MM.1S (cell line): ENCODE measurements around the gene ARHGAP4.

Experiments
- DNase-seq: peaks from one replicate; pipeline ENCODE4 v3.0.0-alpha.2; 2015
- H2AFZ ChIP-seq: fragments of 300-600 bp; sonication (generic); 2 replicates; pipeline ENCODE4 v1.6.0; 2016; ENCODE audit warnings: antibody characterized with exemption, low read length
- H3F3A ChIP-seq: fragments of 300-600 bp; sonication (generic); 2 replicates; pipeline ENCODE4 v1.6.1; 2016; ENCODE audit warnings: mild to moderate bottlenecking, antibody characterized with exemption, low read length, moderate library complexity, mixed read lengths; ENCODE audit not compliant: insufficient read depth
- H3K27ac ChIP-seq: fragments of 300-600 bp; sonication (generic); 2 replicates; pipeline ENCODE4 v1.5.1; 2016; ENCODE audit warnings: mild to moderate bottlenecking, low read length
- H3K27me3 ChIP-seq: fragments of 300-600 bp; sonication (generic); replicated peaks from 2 replicates; pipeline ENCODE4 v1.6.0; 2016; ENCODE audit warnings: low read length; ENCODE audit not compliant: insufficient read depth
- H3K36me3 ChIP-seq: fragments of 300-600 bp; sonication (generic); replicated peaks from 2 replicates; pipeline ENCODE4 v1.6.1; 2016; ENCODE audit warnings: mild to moderate bottlenecking, low read length, mixed read lengths; ENCODE audit not compliant: insufficient read depth
- H3K4me1 ChIP-seq: fragments of 300-600 bp; sonication (generic); 2 replicates; pipeline ENCODE4 v1.6.1; 2016; ENCODE audit warnings: low read length, mixed read lengths
- H3K4me2 ChIP-seq: fragments of 300-600 bp; sonication (generic); 2 replicates; pipeline ENCODE4 v1.6.0; 2016; ENCODE audit warnings: low read depth, low read length
- H3K4me3 ChIP-seq: fragments of 300-600 bp; sonication (generic); 2 replicates; pipeline ENCODE4 v1.5.1; 2016; ENCODE audit warnings: low read length, mixed read lengths
- H3K79me2 ChIP-seq: fragments of 300-600 bp; sonication (generic); 2 replicates; pipeline ENCODE4 v1.6.1; 2016; ENCODE audit warnings: mixed run types, low read length, mixed read lengths
- H3K9ac ChIP-seq: fragments of 300-600 bp; sonication (generic); 2 replicates; pipeline ENCODE4 v1.6.1; 2016; ENCODE audit warnings: low read length, mixed read lengths
- H3K9me2 ChIP-seq: fragments of 300-600 bp; sonication (generic); replicated peaks from 2 replicates; pipeline ENCODE4 v1.6.1; 2016; ENCODE audit warnings: mild to moderate bottlenecking, low read length, mixed read lengths; ENCODE audit not compliant: insufficient read depth
- H3K9me3 ChIP-seq: fragments of 300-600 bp; sonication (generic); replicated peaks from 2 replicates; pipeline ENCODE4 v1.6.1; 2016; ENCODE audit warnings: mild to moderate bottlenecking, low read length, mixed read lengths; ENCODE audit not compliant: insufficient read depth
- H4K20me1 ChIP-seq: fragments of 300-600 bp; sonication (generic); 2 replicates; pipeline ENCODE4 v1.6.1; 2016; ENCODE audit warnings: mild to moderate bottlenecking, low read length, moderate library complexity, mixed read lengths; ENCODE audit not compliant: insufficient read depth
- CTCF ChIP-seq: fragments of 300-600 bp; sonication (generic); IDR thresholded peaks from 2 replicates; pipeline ENCODE4 v1.5.1; 2016; ENCODE audit warnings: antibody characterized with exemption, low read length, mixed read lengths
- EZH2 ChIP-seq: fragments of 300-600 bp; sonication (generic); optimal IDR thresholded peaks from 2 replicates; pipeline ENCODE3; 2017; ENCODE audit warnings: low read depth, mild to moderate bottlenecking, antibody characterized with exemption, low read length, mixed read lengths
- EZH2phosphoT487 ChIP-seq: fragments of 300-600 bp; sonication (generic); IDR thresholded peaks from 2 replicates; pipeline ENCODE4 v1.6.1; 2018; ENCODE audit warnings: antibody characterized with exemption, low read length

ARHGAP4 gene

DNA sequence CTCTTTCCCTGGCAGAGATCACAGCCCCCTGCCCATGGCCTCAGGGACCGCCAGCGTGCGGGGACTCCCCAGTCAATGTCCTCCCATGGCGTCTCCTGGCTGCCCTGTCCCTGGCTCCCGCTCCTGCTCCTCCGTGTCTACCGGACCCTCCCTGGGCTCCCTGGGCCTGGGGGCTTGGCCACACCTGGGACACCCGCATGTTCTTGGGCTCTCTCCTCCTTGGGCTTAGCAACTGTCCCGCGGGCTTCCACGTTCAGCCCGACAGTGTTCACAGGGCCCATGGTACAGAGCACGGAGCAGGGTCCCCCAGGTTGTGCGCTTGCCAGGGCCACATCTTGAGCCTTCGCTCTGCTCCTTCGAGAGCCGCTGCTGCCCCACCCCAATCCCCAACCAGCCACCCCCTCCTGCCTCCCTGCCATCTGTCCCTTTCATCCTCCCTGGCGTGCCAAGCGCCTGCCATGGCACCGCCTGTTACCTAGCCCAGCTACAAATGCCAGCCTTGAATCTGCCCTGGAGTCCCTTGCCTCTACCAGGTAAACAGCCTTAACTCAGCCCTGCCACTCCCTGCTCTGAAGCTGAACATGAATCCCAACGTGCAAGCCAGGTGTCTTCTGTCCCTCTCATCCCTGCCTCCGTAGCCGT is 17.7 kb downstream of the ARHGAP4 start:
- Histone ChIP-seq H4K20me1 (no peaks in the 10 kb centered on the region), H2AFZ (no peak overlapping the region), H3K4me1 (no peaks in the 10 kb centered on the region), H3K27me3 (no peaks in the 10 kb centered on the region), H3K4me3 (no peak overlapping the region), H3K4me2 (no peak overlapping the region), H3K36me3 (no peaks in the 10 kb centered on the region), H3F3A (no peaks in the 10 kb centered on the region), H3K9ac (no peak overlapping the region), H3K9me3 (no peaks in the 10 kb centered on the region), H3K9me2 (no peaks in the 10 kb centered on the region), H3K27ac (no peak overlapping the region), H3K79me2 (no peaks in the 10 kb centered on the region)
- TF ChIP-seq EZH2 (no peak), CTCF (no peak), EZH2phosphoT487 (no peak)
- no peak for DNase-seq

DNA sequence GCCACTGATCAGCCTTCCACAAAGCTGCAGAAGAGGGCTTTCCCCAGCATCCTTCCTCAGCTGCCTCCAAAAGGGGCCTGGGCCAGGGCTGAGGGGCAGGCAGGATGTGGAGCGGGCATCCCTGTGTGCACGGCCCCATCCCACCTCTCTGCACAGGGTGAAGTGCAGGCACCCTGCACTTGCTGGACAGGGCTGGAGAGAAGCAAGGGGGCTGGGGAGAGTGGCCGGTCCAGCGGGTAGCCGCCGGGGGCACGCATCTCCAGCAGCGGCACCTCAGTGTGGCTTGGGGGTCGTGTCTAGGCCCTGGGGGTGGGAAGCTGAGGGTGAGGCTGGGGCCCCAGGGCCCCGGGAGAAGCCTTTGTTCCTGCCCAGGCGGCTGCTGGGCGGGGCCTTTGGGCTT is 18.6 kb downstream of the ARHGAP4 start:
- H3K9ac ChIP-seq, result no peak overlapping the region
- H3F3A ChIP-seq, result no peaks in the 10 kb centered on the region
- H3K27me3 ChIP-seq, result no peaks in the 10 kb centered on the region
- H3K4me2 ChIP-seq, result no peak overlapping the region
- no peaks in the 10 kb centered on the region for H3K9me3 ChIP-seq
- DNase-seq, result no peak
- no peaks in the 10 kb centered on the region for H3K4me1 ChIP-seq
- no peak overlapping the region for H3K4me3 ChIP-seq
- no peaks in the 10 kb centered on the region for H3K9me2 ChIP-seq
- H2AFZ ChIP-seq, result no peak overlapping the region
- no peaks in the 10 kb centered on the region for H3K79me2 ChIP-seq
- no peaks in the 10 kb centered on the region for H3K36me3 ChIP-seq
- no peak overlapping the region for H3K27ac ChIP-seq
- TF ChIP-seq CTCF (no peak), EZH2 (no peak)
- no peaks in the 10 kb centered on the region for H4K20me1 ChIP-seq

- no peaks in the 10 kb centered on the region for H3K27me3 ChIP-seq
- no peaks in the 10 kb centered on the region for H3F3A ChIP-seq
- H3K4me2 ChIP-seq, result no peak overlapping the region
- H3K9me3 ChIP-seq, result no peaks in the 10 kb centered on the region
- DNase-seq, result no peak
- TF ChIP-seq EZH2phosphoT487 (no peak), EZH2 (no peak), CTCF (no peak)
- H3K9me2 ChIP-seq, result no peaks in the 10 kb centered on the region
- 0 out of 2 replicates have a peak, but pooled peaks cover 2% of the 10 kb centered on the region for H3K4me1 ChIP-seq
- H3K27ac ChIP-seq, result no peak overlapping the region
- no peaks in the 10 kb centered on the region for H4K20me1 ChIP-seq
- H2AFZ ChIP-seq, result no peak overlapping the region
- no peak overlapping the region for H3K4me3 ChIP-seq
- no peaks in the 10 kb centered on the region for H3K36me3 ChIP-seq
- H3K9ac ChIP-seq, result no peak overlapping the region
- no peaks in the 10 kb centered on the region for H3K79me2 ChIP-seq
Observed at GRCh38 chrX:153906126-153906917, 19.7 kb downstream of the ARHGAP4 start.
